Measurements from ENCODE around the gene PRPS2. TPM values are rescaled to one million over a fixed set of nuclear protein-coding genes. Genes with fewer than 3 reads are reported as not detected.

Gene PRPS2
- total RNA-seq, 1 donor from 2014 or later = 13.2 TPM

DNA sequence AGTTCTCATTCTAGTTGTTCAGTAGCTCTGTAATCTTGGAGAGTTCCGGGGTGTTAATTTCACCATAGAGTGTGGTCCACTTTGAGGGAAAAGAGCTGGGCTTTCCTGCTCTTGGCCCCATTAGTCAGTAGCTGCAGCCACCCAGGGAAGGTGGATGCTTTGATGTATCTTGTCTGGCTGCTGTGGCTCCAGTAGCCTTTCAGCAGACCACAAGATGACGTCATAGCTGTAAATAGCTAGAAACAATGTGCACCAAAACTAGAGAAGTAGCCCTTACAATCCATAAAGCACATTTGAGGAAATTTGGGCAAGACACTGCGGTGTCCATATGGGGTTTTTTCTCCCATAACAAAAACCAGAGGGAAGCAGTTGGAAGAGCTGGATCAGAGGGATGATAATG lies 32.9 kb upstream of the PRPS2 start:
- Mint-ChIP-seq H3K4me3 (ENCODE audit: unreplicated experiment) (no peak overlapping the region), H3K36me3 (ENCODE audit: unreplicated experiment) (no peaks in the 10 kb centered on the region), H3K27me3 (ENCODE audit: unreplicated experiment) (peaks cover 4% of the 10 kb centered on the region), H3K27ac (ENCODE audit: unreplicated experiment) (no peak overlapping the region), H3K9me3 (ENCODE audit: unreplicated experiment) (peaks cover 6% of the 10 kb centered on the region), H3K4me1 (ENCODE audit: unreplicated experiment) (no peaks in the 10 kb centered on the region)
- TF ChIP-seq CTCF (IDR thresholded peaks at IDR 0.05) = no peak
- DNase-seq (ENCODE audit: extremely low spot score, unreplicated experiment) = no peak

DNA sequence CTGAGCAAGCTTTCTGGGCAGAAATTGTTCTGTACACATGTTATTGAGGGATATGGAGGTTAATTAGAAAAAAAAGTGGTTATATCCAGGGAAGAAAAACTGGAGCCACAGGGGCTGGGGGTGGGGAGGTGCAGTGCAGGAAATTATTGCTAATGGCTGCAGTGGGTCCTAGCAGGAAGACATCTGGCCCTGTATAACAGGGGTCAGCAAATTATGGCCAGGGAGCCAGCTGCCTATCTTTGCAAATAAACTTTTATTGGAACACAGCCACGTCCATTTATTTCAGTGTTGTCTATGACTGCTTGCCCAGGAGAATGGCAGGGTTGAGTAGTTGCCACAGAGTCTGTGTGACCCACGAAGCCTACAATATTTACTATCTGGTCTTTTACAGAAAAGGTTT lies 23.4 kb upstream of the PRPS2 start:
- no peak for TF ChIP-seq CTCF (IDR thresholded peaks at IDR 0.05)
- DNase-seq (ENCODE audit: extremely low spot score, unreplicated experiment) = no peak
- H3K27ac Mint-ChIP-seq (ENCODE audit: unreplicated experiment) = no peak overlapping the region
- H3K36me3 Mint-ChIP-seq (ENCODE audit: unreplicated experiment) = no peaks in the 10 kb centered on the region
- peaks cover 3% of the 10 kb centered on the region for H3K4me1 Mint-ChIP-seq (ENCODE audit: unreplicated experiment)
- no peak overlapping the region for H3K4me3 Mint-ChIP-seq (ENCODE audit: unreplicated experiment)
- peaks cover 7% of the 10 kb centered on the region for H3K9me3 Mint-ChIP-seq (ENCODE audit: unreplicated experiment)
- H3K27me3 Mint-ChIP-seq (ENCODE audit: unreplicated experiment) = peaks cover 22% of the 10 kb centered on the region

- no peak overlapping the region for H3K27ac Mint-ChIP-seq (ENCODE audit: unreplicated experiment)
- H3K9me3 Mint-ChIP-seq (ENCODE audit: unreplicated experiment) = peaks cover 7% of the 10 kb centered on the region
- DNase-seq (ENCODE audit: extremely low spot score, unreplicated experiment) = no peak
- no peaks in the 10 kb centered on the region for H3K36me3 Mint-ChIP-seq (ENCODE audit: unreplicated experiment)
- H3K4me1 Mint-ChIP-seq (ENCODE audit: unreplicated experiment) = peaks cover 3% of the 10 kb centered on the region
- H3K27me3 Mint-ChIP-seq (ENCODE audit: unreplicated experiment) = peaks cover 26% of the 10 kb centered on the region
- TF ChIP-seq CTCF (IDR thresholded peaks at IDR 0.05) = no peak
- H3K4me3 Mint-ChIP-seq (ENCODE audit: unreplicated experiment) = no peak overlapping the region
Measured at GRCh38 chrX:12768491-12768890, 22.7 kb upstream of the PRPS2 start.

DNA sequence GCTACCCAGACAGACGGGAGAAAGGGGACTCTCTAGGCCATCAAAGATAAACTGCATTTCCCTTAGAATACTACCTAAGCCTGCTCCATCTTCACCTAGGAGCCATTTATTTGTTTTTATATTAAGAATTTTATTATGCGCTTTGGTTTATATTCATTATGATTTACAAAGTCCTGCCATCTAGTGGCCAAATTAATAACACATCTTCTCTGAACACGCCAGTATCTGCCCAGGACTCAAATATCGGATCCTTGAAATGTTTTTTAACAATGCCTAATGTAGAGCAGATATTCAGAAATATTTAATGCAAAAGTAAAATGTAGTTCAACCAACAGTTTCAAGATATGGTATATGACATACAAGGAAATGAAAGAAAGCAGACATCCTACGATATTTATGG lies 20.8 kb upstream of the PRPS2 start:
- no peak overlapping the region for H3K27ac Mint-ChIP-seq (ENCODE audit: unreplicated experiment)
- no peaks in the 10 kb centered on the region for H3K36me3 Mint-ChIP-seq (ENCODE audit: unreplicated experiment)
- H3K4me3 Mint-ChIP-seq (ENCODE audit: unreplicated experiment) = no peak overlapping the region
- DNase-seq (ENCODE audit: extremely low spot score, unreplicated experiment) = no peak
- H3K27me3 Mint-ChIP-seq (ENCODE audit: unreplicated experiment) = peaks cover 32% of the 10 kb centered on the region
- H3K9me3 Mint-ChIP-seq (ENCODE audit: unreplicated experiment) = no peaks in the 10 kb centered on the region
- peaks cover 3% of the 10 kb centered on the region for H3K4me1 Mint-ChIP-seq (ENCODE audit: unreplicated experiment)
- TF ChIP-seq CTCF (IDR thresholded peaks at IDR 0.05) = peak; percentile 63

DNA sequence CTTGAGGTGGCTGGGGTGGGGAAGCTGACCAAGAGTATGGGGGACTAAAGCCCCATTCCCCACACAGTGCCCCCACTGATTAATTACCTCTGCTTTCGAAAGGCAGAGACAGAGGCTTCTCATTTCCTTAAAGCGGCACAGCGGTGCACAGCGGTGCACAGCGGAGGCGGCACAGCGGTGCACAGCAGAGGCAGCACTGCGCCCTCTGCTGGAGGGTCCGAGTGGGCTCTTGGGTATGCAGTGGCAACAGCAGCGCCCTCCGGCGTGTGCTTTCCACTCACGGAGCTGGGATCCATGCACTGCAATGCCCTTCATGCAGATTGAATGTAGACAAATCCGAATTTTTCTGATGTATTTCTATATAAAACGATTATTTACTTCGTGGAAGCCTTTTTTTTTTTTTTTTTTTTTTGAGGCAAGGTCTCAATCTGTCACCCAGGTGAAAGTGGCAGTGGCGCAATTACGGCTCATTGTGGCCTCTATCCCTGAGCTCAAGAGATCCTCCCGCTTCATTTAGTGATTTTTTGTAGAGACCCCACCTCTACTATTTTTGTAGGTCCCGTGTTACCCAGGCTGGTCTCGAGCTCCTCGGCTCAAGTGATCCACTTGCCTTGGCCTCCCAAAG lies 19.7 kb upstream of the PRPS2 start:
- Mint-ChIP-seq H3K4me1 (ENCODE audit: unreplicated experiment) (peaks cover 3% of the 10 kb centered on the region), H3K27ac (ENCODE audit: unreplicated experiment) (no peak overlapping the region), H3K4me3 (ENCODE audit: unreplicated experiment) (no peak overlapping the region), H3K9me3 (ENCODE audit: unreplicated experiment) (no peaks in the 10 kb centered on the region), H3K36me3 (ENCODE audit: unreplicated experiment) (no peaks in the 10 kb centered on the region), H3K27me3 (ENCODE audit: unreplicated experiment) (peaks cover 32% of the 10 kb centered on the region)
- peak; percentile 62 for TF ChIP-seq CTCF (IDR thresholded peaks at IDR 0.05)
- DNase-seq (ENCODE audit: extremely low spot score, unreplicated experiment) = no peak
